ENCODE data around the gene DNMT1. TPM values are rescaled to one million over a fixed set of nuclear protein-coding genes. Genes with fewer than 3 reads are reported as not detected.

Gene DNMT1
- total RNA-seq, 2 experiments from 2014 or later, result 345 to 355 TPM

- POLR2A ChIA-PET, result no interaction called here
- CTCF ChIA-PET, result no interaction called here
Observed at GRCh38 chr19:10159610-10160009, 35.1 kb downstream of the DNMT1 start.

DNA sequence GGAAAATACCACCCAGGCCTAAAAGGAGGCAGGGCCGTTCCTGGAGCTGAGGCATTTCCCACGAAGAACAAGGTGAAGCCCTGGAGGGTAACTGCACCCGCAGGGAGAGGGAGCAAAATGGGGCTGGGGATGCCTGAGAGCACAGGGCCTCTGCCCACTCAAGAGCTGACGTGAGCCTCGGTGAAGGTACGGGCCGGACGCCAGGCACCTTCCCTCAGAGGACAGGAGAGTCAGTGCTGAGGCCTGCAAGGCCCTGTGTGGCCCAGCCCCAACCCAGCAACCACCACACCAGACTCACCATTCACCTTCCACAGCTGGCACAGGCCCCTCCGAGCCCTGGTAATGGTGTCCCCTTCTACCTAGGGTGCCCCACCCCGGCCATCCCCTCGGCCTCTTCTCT lies 36.3 kb downstream of the DNMT1 start:
- ChIA-PET CTCF (interaction anchor here (0.6 to 1.5 kb wide), 2 partner anchors 10 to 64 kb away, joined by 3 read pairs; no protein-coding TSS in a partner anchor), POLR2A (no interaction called here)

- POLR2A ChIA-PET, result no interaction called here
- CTCF ChIA-PET, result interaction anchor here (0.6 to 1.5 kb wide), 3 partner anchors 11 to 65 kb away, joined by 3 read pairs; no protein-coding TSS in a partner anchor
Observed at GRCh38 chr19:10158071-10158470, 36.7 kb downstream of the DNMT1 start.

GRCh38 chr19:10155839-10156238 lies 38.9 kb downstream of the DNMT1 start:
- POLR2A ChIA-PET, result no interaction called here
- CTCF ChIA-PET, result no interaction called here

GRCh38 chr19:10152100-10152499 lies 42.7 kb downstream of the DNMT1 start:
- ChIA-PET POLR2A (no interaction called here), CTCF (interaction anchor here (0.8 kb wide), 1 partner anchor 9 kb away, joined by 3 read pairs; no protein-coding TSS in a partner anchor)

GRCh38 chr19:10151521-10151920 lies 43.2 kb downstream of the DNMT1 start:
- ChIA-PET POLR2A (no interaction called here), CTCF (no interaction called here)

DNA sequence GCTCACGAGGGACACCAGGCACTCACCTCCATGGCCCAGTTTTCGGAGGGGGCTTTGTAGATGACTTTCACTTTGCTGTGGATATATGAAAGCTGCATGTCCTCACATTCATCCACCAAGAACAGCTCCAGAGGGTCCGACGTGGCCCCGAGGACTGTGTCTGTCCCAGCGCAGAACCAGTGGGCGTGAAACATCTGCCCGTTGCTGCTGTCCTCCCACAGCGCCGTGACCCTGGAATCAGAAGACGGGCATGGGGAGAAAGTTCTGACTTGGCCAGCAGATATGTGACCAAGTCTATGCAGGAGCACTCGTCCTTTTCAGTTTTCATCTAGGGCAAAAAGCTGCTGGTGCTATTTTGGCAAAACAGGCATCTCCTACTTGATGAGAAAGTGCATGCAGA lies 45.3 kb downstream of the DNMT1 start:
- ChIA-PET POLR2A (no interaction called here), CTCF (no interaction called here)

DNA sequence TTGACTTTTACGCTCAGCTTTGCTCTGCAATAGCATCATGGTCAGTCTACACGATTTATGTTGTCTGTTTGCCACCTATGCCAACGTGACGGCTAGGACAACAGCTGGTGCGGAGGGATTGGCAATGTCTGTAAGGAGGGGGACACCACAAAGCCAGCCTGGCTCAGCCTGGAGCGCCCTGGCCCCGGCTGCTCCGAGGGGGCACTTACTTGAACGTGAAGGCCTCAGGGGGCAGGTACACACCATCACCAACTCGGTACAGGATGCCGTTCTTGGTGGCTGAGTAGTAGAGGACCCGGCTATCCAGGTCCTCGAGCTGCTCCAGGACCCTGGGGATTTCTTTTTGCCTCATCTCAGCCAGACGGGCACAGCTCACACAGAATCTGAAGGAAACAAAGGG lies 48.6 kb downstream of the DNMT1 start:
- CTCF ChIA-PET, result no interaction called here
- POLR2A ChIA-PET, result no interaction called here

DNA sequence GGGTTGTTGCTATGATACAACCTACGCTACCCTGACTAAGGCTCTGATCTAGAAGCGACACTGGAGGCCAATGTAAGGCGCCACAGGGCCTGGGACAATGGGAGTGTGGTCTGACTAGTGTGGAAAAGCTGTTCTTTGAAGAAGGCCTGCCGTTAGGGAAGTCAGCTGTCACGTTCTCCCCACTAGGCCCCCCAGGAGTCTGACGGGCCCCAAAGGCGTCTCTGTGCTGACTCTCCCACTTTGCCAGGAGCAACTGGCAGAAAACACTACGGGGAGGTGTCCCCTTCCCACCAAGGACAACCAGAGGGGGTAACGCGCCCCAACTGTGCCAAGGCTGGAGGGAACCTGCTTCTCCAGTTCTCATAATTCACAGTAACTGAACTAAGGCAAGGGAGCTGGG lies 49.7 kb downstream of the DNMT1 start:
- POLR2A ChIA-PET, result no interaction called here
- CTCF ChIA-PET, result no interaction called here

GRCh38 chr19:10144361-10144760 lies 50.4 kb downstream of the DNMT1 start:
- ChIA-PET CTCF (interaction anchor here (1.9 kb wide), 1 partner anchor 106 kb away, joined by 6 read pairs; no protein-coding TSS in a partner anchor), POLR2A (interaction anchor here (0.6 kb wide), 1 partner anchor 270 kb away, joined by 3 read pairs; no protein-coding TSS in a partner anchor)

DNA sequence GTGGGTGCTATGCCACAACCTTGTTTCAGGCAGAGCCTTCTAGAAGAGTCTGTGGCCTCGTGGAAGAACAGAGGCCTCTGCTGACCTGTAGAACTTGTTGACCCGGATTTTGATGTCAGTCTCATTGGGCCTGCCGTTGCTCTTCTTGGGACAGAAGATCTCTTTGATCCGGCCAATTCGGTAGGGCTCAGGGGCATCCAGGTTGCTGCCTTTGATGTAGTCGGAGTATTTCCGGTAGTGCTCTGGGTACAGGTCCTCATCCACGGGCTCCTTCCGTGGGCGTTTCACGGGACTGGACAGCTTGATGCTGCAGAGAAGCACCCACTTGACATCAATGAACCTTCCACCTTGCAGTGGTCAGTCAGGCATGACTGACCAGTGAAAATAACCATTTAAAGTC lies 51.1 kb downstream of the DNMT1 start:
- POLR2A ChIA-PET, result no interaction called here

DNA sequence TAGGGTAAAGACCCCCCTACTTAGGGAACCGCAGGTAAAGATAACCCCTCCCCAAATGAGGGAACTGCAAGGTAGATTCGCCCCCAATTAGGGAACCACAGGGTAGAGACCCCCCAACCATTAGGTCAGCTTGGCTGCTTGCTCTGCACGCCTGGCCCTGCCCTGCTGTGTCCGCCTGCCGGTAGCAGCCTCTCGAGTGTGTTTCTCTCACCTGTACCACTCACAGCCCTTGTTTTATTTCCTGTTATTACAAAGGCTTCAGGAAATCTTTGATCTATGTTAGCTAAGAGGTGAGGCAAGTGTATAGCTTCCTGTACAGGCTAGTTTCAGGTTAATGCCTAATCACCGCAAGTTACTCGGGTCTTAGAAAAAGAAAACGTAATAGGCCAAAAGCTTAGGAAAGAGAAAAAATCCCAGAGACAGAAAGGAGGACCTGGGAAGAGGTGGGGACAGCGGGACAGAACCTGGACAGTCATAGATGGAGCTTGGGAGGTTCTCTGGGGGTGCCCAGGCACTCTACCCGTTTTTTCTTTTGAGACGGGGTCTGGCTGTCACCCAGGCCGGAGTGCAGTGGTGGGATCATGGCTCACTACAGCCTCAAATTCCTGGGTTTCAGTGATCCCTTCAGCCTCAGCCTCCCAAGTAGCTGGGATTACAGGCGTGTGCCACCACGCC lies 51.9 kb downstream of the DNMT1 start:
- CTCF ChIA-PET, result interaction anchor here (0.6 to 1.9 kb wide), 6 partner anchors 10 to 108 kb away, joined by 3 to 6 read pairs (median 3); no protein-coding TSS in a partner anchor
- POLR2A ChIA-PET, result no interaction called here

More for the DNA sequence above, 51.1 kb downstream of the DNMT1 start:
- CTCF ChIA-PET, result interaction anchor here (0.8 to 1.9 kb wide), 2 partner anchors 9 to 107 kb away, joined by 3 to 6 read pairs; no protein-coding TSS in a partner anchor

DNA sequence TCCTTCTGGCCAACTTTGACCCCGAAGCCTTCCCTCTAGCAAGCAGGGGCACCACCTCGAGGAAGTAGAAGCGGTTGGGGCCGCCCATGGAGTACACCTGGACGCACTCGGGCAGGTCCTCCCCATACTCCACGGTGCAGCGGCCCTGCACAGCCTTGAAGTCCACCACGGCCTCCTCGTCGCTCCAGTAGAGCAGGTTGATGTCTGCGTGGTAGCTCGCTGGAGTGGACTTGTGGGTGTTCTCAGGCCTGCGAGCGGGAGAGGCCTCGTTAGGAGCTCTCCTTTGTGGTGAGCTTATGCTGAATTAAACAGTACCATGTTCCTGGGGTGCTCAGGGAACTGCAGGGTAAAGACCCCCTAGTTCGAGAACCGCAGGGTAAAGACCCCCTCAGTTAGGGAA lies 52.8 kb downstream of the DNMT1 start:
- CTCF ChIA-PET, result interaction anchor here (1.0 kb wide), 1 partner anchor 23 kb away, joined by 3 read pairs; no protein-coding TSS in a partner anchor
- POLR2A ChIA-PET, result no interaction called here

GRCh38 chr19:10141479-10141878 lies 53.3 kb downstream of the DNMT1 start:
- ChIA-PET POLR2A (no interaction called here), CTCF (no interaction called here)

GRCh38 chr19:10139952-10140351 lies 54.8 kb downstream of the DNMT1 start:
- POLR2A ChIA-PET, result interaction anchor here (0.5 kb wide), 1 partner anchor 18 kb away, joined by 6 read pairs; no protein-coding TSS in a partner anchor
- CTCF ChIA-PET, result interaction anchor here (0.8 kb wide), 1 partner anchor 10 kb away, joined by 3 read pairs; no protein-coding TSS in a partner anchor

- POLR2A ChIA-PET, result interaction anchor here (0.5 to 1.2 kb wide), 3 partner anchors 17 to 50 kb away, joined by 3 to 6 read pairs (median 3); no protein-coding TSS in a partner anchor
- CTCF ChIA-PET, result interaction anchor here (1.1 to 1.4 kb wide), 2 partner anchors 19 to 120 kb away, joined by 3 read pairs; partner anchors contain the start of gene EIF3G
Observed at GRCh38 chr19:10138879-10139795, 55.6 kb downstream of the DNMT1 start.

- ChIA-PET POLR2A (interaction anchor here (0.6 to 1.2 kb wide), 2 partner anchors 22 to 24 kb away, joined by 3 to 4 read pairs; no protein-coding TSS in a partner anchor), CTCF (interaction anchor here (0.6 to 1.4 kb wide), 4 partner anchors 14 to 121 kb away, joined by 3 to 4 read pairs (median 3); partner anchors contain the start of gene EIF3G)
Observed at GRCh38 chr19:10137751-10138682, 56.7 kb downstream of the DNMT1 start.

DNA sequence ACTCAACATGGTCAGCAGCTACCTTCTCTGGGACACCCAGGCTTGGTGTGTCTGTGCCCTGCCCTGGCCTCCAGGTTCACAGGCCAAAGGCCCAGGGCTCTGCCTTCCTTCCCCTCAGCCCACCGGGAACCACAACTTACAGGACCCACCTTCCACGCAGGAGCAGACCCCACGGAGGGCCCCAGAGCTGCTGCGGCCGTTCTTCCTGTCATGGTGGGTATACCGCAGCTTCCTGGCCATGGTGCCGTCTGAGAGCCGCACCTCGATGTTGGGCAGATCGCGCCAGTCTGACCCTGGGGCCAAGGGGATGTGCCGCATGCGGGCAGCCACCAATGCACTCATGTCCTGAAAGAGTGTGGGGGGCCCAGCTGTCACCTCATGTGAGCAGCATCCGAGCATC lies 57.8 kb downstream of the DNMT1 start:
- ChIA-PET POLR2A (interaction anchor here (0.6 to 0.7 kb wide), 2 partner anchors 29 to 66 kb away, joined by 3 to 7 read pairs; no protein-coding TSS in a partner anchor), CTCF (interaction anchor here (0.6 kb wide), 1 partner anchor 13 kb away, joined by 4 read pairs; no protein-coding TSS in a partner anchor)
